Lung (tissue), 12 donors: ENCODE results near the gene DDX31. TPM values are rescaled to one million over a fixed set of nuclear protein-coding genes. Genes with fewer than 3 reads are reported as not detected.

Source experiments
- ATAC-seq: fragments of 200-7000 bp; cut with Tn5 transposase; one replicate; pipeline ENCODE4 v1.9.1; 2020; ENCODE audit warnings: moderate number of reproducible peaks; ENCODE audit not compliant: insufficient read depth, low FRiP score
- DNase-seq, 3 donors: peaks; one replicate each; pipeline ENCODE4 v3.0.0-alpha.2; 2013 to 2017
- H3K27ac ChIP-seq, 2 donors: one replicate each; pipeline ENCODE4 v1.5.1; 2013; ENCODE audit warnings: mild to moderate bottlenecking in 2 of 2, moderate library complexity in 2 of 2, control low read depth in 1 of 2, inconsistent platforms in 1 of 2, low read depth in 1 of 2, low read length in 1 of 2
- H3K27me3 ChIP-seq, 3 donors: one replicate each; pipeline ENCODE4 v1.5.1; 2013; ENCODE audit warnings: low read length in 2 of 3; ENCODE audit not compliant: control insufficient read depth in 3 of 3, insufficient read depth in 3 of 3
- H3K36me3 ChIP-seq, 4 donors: one replicate each; pipeline ENCODE4 v1.5.1; 2013; ENCODE audit warnings: low read length in 4 of 4, mild to moderate bottlenecking in 1 of 4, moderate library complexity in 1 of 4; ENCODE audit not compliant: control insufficient read depth in 4 of 4, insufficient read depth in 4 of 4
- H3K4me1 ChIP-seq, 5 donors: one replicate each; pipeline ENCODE4 v1.5.1; 2013; ENCODE audit warnings: low read length in 5 of 5, mild to moderate bottlenecking in 2 of 5, moderate library complexity in 1 of 5; ENCODE audit not compliant: control insufficient read depth in 5 of 5, insufficient read depth in 5 of 5
- H3K4me3 ChIP-seq: one replicate; pipeline ENCODE4 v1.5.1; 2013; ENCODE audit warnings: mild to moderate bottlenecking, control low read depth, moderate library complexity
- H3K9ac ChIP-seq, 2 donors: one replicate each; pipeline ENCODE4 v1.5.1; 2013; ENCODE audit warnings: low read length in 2 of 2, control low read depth in 1 of 2; ENCODE audit not compliant: insufficient read depth in 1 of 2
- H3K9me3 ChIP-seq, 4 donors: one replicate each; pipeline ENCODE4 v1.5.1; 2013; ENCODE audit warnings: low read length in 3 of 4, mild to moderate bottlenecking in 1 of 4, moderate library complexity in 1 of 4; ENCODE audit not compliant: control insufficient read depth in 4 of 4, insufficient read depth in 3 of 4
- WGBS, 2 donors: extraction: QIAGEN DNeasy Blood & Tissue Kit; methylation state at CpG; one replicate each; pipeline ENCODE4 v1.1.7; 2013; 5-methylcytosine and 5-hydroxymethylcytosine counted together
- polyA plus RNA-seq, 2 donors: library from polyadenylated mRNA; stranded (reverse); fragments of 200-250 nt; gene quantifications; one replicate each; pipeline ENCODE4 v1.2.1, GENCODE V29; 2013
- total RNA-seq, 2 donors: library from RNA; depleted of rRNA in 1 of 2; stranded (reverse); fragments of >200 nt in 1 of 2; gene quantifications; one replicate each; pipeline ENCODE4 v1.2.1, GENCODE V29; 2014 to 2021
- TF ChIP-seq, protein P1 (sequence below): IDR thresholded peaks from 2 replicates; pipeline ENCODE4 v1.5.1; 2012; ENCODE audit warnings: mild to moderate bottlenecking; ENCODE audit errors: control extremely low read depth, extremely low read depth
- donor health status: control.
- donor health status: control.
- donor health status: Bipolar disorder and iron deficiency.
- donor health status: healthy.
- donor health status: DM: yes; HTN: yes; CAD: no.

The DDX31 gene
- total and polyA plus RNA-seq, 4 donors: 8.1 to 14.8 (median 11.7) TPM

DNA sequence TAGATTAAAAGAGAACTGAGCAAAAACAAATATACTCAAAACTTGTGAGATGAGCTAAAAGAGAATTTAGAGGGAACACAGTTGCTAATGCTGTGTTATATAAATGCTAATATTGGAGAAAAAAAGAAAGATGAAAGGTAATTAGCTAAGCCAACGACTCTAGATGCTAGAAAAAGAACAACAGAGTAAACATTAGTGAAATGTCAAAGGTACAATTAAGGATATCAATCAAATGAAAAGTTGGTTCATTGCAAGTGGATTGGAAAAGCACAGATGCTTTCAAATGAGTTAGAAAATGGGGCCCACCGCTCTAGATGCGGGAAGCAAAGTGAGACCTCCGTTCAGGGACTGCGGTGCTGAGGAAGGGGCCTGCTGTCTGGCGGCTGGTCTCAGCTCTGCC lies 105.3 kb downstream of the DDX31 start:
- no peaks in the 10 kb centered on the region for H3K36me3 ChIP-seq
- no peak overlapping the region for H3K4me3 ChIP-seq
- H3K9me3 ChIP-seq: no peaks in the 10 kb centered on the region
- no peak overlapping the region for H3K27ac ChIP-seq
- ATAC-seq (no peak), DNase-seq (no peak)
- WGBS, 2 donors: 79 to 83% methylated on average over 6 of the region's 6 CpGs
- peaks cover 0 to 25% (median 4%) of the 10 kb centered on the region in 3 donors for H3K27me3 ChIP-seq
- TF ChIP-seq, protein P1, sequence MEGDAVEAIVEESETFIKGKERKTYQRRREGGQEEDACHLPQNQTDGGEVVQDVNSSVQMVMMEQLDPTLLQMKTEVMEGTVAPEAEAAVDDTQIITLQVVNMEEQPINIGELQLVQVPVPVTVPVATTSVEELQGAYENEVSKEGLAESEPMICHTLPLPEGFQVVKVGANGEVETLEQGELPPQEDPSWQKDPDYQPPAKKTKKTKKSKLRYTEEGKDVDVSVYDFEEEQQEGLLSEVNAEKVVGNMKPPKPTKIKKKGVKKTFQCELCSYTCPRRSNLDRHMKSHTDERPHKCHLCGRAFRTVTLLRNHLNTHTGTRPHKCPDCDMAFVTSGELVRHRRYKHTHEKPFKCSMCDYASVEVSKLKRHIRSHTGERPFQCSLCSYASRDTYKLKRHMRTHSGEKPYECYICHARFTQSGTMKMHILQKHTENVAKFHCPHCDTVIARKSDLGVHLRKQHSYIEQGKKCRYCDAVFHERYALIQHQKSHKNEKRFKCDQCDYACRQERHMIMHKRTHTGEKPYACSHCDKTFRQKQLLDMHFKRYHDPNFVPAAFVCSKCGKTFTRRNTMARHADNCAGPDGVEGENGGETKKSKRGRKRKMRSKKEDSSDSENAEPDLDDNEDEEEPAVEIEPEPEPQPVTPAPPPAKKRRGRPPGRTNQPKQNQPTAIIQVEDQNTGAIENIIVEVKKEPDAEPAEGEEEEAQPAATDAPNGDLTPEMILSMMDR: no peak
- no peak overlapping the region for H3K9ac ChIP-seq
- H3K4me1 ChIP-seq: peaks cover 0 to 9% (median 0%) of the 10 kb centered on the region in 5 donors

DNA sequence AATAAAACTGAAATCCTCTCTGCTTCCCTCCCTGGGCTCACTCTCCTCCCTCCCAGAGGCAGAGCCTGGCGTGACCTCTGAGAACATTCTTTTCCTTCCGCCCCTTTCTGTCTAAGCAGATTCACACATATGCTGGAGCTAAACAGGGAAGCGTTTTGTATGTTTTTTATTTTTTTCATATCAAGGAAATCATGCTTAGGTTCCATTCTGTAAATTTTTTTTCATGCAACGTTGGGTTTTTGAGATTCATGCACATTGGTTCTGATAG lies 107.5 kb downstream of the DDX31 start:
- peaks cover 0 to 9% (median 0%) of the 10 kb centered on the region in 5 donors for H3K4me1 ChIP-seq
- H3K27me3 ChIP-seq: peaks cover 0 to 30% (median 7%) of the 10 kb centered on the region in 3 donors
- H3K36me3 ChIP-seq: no peaks in the 10 kb centered on the region
- no peak overlapping the region for H3K9ac ChIP-seq
- no peak overlapping the region for H3K4me3 ChIP-seq
- 24 to 56% methylated on average over 4 of the region's 4 CpGs for WGBS, 2 donors
- TF ChIP-seq, protein P1: no peak
- no peak overlapping the region for H3K27ac ChIP-seq
- peak in 1 of 3 donors; percentile 42 for DNase-seq
- no peak for ATAC-seq
- H3K9me3 ChIP-seq: no peaks in the 10 kb centered on the region

DNA sequence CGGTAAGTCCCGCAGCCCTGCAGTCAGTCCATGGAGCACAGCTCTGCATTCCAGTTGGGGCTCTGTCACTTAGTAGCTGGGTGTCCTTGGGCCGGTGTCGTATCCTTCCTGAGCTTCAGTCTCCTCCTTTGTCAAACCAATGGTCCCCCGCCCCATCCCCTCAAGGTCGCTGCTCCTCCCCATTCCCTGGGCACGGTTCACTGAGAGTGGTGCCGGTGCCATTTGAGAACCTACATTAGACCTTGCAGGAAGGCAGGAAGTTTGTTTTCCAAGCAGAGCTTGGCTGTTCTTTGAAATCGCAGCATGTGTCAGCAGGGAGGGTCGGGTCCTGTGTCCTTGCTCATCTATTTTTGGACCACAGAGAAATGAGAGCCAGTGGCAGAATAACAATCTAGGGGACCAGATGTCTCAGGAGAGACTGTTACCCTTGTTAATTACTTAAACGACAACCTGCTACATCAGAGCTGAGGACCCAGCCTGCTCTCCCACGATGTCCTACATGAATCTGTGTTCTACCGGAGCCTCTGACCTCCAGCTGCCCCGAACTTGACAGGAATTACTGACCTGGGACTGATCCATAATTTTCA lies 109.1 kb downstream of the DDX31 start:
- H3K9ac ChIP-seq: no peak overlapping the region
- ATAC-seq (no peak), DNase-seq (no peak)
- TF ChIP-seq, protein P1: no peak
- no peaks in the 10 kb centered on the region for H3K36me3 ChIP-seq
- peaks cover 0 to 38% (median 7%) of the 10 kb centered on the region in 3 donors for H3K27me3 ChIP-seq
- 32 to 37% methylated on average over 14 of the region's 14 CpGs for WGBS, 2 donors
- H3K27ac ChIP-seq: no peak overlapping the region
- no peak overlapping the region for H3K4me3 ChIP-seq
- peaks cover 0 to 9% (median 0%) of the 10 kb centered on the region in 5 donors for H3K4me1 ChIP-seq
- no peaks in the 10 kb centered on the region for H3K9me3 ChIP-seq

- WGBS, 2 donors: 93 to 94% methylated on average over 2 of the region's 2 CpGs
- DNase-seq (no peak), ATAC-seq (no peak)
- Histone ChIP-seq H3K27me3 (peaks cover 0 to 41% (median 7%) of the 10 kb centered on the region in 3 donors), H3K4me3 (no peak overlapping the region), H3K4me1 (peaks cover 0 to 9% (median 0%) of the 10 kb centered on the region in 5 donors), H3K27ac (no peak overlapping the region), H3K9me3 (no peaks in the 10 kb centered on the region), H3K9ac (no peak overlapping the region), H3K36me3 (no peaks in the 10 kb centered on the region)
- TF ChIP-seq, protein P1: no peak
Measured at GRCh38 chr9:132559711-132560110, 110.1 kb downstream of the DDX31 start.
